Measurements from ENCODE around the gene EDEM1.

EDEM1 gene

DNA sequence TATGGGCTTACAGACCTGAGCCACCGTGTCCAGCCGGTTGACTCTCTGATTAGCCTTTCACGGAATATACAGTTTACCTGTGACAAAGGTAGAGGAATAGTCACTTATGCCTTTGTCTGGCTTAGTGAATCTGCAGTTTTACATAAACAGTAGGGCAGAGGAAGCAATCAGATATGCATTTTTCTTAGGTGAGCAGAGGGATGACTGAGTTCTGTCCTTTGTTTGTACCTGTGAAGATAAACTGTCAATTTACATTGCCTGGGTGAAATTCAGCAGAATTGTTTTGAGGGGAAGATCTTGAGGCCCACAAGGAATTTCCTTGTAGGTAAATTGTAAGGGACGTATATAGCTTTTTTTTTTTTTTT lies 10.8 kb downstream of the EDEM1 start:
- H3K4me3 ChIP-seq (ENCODE audit: low read depth, low read length), result no peak overlapping the region
- no peak for DNase-seq (ENCODE audit: low read depth)
- TF ChIP-seq, protein P1, sequence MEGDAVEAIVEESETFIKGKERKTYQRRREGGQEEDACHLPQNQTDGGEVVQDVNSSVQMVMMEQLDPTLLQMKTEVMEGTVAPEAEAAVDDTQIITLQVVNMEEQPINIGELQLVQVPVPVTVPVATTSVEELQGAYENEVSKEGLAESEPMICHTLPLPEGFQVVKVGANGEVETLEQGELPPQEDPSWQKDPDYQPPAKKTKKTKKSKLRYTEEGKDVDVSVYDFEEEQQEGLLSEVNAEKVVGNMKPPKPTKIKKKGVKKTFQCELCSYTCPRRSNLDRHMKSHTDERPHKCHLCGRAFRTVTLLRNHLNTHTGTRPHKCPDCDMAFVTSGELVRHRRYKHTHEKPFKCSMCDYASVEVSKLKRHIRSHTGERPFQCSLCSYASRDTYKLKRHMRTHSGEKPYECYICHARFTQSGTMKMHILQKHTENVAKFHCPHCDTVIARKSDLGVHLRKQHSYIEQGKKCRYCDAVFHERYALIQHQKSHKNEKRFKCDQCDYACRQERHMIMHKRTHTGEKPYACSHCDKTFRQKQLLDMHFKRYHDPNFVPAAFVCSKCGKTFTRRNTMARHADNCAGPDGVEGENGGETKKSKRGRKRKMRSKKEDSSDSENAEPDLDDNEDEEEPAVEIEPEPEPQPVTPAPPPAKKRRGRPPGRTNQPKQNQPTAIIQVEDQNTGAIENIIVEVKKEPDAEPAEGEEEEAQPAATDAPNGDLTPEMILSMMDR (IDR thresholded peaks at IDR 0.05; ENCODE audit: insufficient read depth, low read depth, low read length, missing control alignments), result no peak

DNA sequence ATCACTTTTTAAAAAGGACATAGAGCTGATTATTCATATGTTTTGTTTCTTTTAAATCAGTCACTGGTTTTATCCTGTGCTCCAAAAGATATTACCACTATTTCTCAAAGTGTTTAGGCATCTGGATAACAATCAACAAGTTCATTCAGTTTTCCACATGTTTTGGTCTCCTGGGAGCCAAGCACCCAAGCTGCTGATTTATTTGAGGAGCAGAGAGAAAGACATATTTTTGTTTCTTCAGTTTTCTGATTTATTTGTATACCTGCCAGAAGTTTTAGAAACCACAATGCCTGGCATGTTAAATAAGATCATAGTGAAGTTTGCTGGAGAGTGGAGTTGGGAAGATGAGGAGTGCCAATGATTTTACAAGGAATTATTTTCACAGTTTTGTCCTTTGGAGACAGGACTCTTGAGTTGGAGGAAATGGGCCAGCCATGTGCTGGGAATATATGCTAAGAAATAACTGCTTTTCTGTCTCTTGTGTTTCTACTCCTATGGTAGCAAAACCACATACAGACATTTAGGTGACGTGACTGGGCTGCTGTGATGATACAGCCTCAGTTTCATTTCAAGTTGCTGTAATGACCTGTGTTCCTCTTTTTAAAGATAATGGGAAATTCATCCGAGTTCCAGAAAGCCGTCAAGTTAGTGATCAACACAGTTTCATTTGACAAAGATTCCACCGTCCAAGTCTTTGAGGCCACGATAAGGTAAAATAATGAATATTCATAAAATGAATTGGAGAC lies 11.7 kb downstream of the EDEM1 start:
- peak; percentile 74 for DNase-seq (ENCODE audit: low read depth)
- peak overlapping the region; percentile 4 for H3K4me3 ChIP-seq (ENCODE audit: low read depth, low read length)
- TF ChIP-seq, protein P1 (IDR thresholded peaks at IDR 0.05; ENCODE audit: insufficient read depth, low read depth, low read length, missing control alignments), result no peak

DNA sequence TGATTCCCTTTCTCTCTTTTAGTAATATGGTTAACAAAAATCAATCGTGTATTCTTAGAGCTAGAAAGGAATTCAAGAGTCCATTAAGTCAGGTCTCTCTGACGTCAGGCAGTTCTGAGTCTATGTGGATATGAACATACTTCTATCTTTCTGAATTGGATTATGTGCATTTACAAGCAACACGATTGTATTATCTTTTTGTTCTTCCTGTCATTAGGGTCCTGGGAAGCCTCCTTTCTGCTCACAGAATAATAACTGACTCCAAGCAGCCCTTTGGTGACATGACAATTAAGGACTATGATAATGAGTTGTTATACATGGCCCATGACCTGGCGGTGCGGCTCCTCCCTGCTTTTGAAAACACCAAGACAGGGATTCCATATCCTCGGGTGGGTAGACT lies 14.0 kb downstream of the EDEM1 start:
- TF ChIP-seq, protein P1 (IDR thresholded peaks at IDR 0.05; ENCODE audit: insufficient read depth, low read depth, low read length, missing control alignments), result no peak
- DNase-seq (ENCODE audit: low read depth), result no peak
- H3K4me3 ChIP-seq (ENCODE audit: low read depth, low read length), result no peak overlapping the region

DNA sequence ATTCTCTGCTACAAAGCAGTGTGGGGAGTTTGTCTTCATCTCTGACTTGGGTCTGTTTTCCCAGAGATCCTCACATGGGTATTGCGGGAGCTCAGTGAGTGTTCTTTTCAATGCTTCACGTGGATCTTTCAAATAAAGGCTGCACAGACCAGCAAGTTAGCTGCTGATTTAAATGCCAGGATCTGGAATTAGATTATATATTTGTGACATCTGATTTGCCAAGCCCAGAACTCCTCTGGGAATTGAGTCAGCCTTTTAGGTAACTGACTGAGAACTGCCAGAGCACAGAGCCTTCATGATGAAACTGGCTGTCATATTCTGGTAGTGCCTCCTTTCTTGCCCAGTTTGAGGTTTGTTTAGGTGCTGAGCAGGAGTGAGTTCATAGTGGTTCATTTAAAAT lies 14.7 kb downstream of the EDEM1 start:
- TF ChIP-seq, protein P1 (IDR thresholded peaks at IDR 0.05; ENCODE audit: insufficient read depth, low read depth, low read length, missing control alignments), result no peak
- no peak overlapping the region for H3K4me3 ChIP-seq (ENCODE audit: low read depth, low read length)
- no peak for DNase-seq (ENCODE audit: low read depth)

DNA sequence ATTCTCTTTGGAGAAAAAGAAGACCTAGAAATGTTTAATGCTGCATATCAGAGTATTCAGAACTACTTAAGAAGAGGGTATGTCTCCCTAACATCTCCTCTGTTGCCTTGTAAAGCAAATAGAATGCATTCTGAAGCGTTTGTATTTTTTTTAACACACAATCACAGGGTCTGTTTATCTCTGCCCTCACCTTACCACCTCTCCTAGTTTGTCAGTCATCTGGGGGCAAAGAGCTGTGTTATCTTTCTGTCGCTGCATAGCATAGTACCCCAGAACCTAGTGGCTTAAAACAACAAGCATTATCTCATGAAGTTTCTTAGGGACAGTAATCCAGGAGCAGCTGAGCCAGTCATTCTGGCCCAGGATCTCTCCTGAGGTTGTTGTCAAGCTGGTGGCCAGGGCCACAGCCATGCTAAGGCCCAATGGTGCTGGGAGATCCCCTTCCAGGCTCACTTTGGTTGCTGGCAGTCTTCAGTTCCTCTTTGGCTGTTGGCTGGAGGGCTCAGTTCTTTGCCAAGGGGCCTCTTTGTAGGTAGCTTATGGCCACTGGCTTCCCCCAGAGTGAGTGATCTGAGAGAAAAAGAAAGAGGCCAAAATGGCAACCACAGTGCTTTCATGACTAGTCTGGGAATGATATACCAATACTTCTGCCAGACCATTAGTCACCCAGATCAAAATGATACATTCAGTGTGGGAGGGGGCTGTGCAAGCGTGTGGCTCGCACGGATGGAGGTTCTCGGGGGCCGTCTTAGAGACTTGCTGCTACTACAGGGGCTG lies 17.8 kb downstream of the EDEM1 start:
- H3K4me3 ChIP-seq (ENCODE audit: low read depth, low read length), result no peak overlapping the region
- DNase-seq (ENCODE audit: low read depth), result peak; percentile 87
- TF ChIP-seq, protein P1 (IDR thresholded peaks at IDR 0.05; ENCODE audit: insufficient read depth, low read depth, low read length, missing control alignments), result no peak

DNA sequence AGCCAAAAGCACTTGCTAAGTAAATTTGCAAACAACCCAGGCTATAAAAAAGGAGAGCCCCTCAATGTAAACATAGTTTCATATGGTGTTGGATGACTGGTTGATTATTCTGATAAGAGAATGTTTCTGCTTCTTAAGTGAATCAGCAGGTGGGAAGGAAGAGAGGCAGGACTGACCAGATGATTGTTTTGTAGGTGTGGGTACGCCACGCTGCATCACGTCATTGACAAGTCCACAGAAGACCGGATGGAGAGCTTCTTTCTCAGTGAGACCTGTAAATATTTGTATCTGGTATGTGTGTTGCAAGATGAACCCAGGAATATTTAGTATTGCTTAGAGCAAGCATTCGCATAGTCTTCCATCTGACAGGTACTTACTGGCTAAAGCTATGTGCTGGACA lies 23.4 kb downstream of the EDEM1 start:
- no peak overlapping the region for H3K4me3 ChIP-seq (ENCODE audit: low read depth, low read length)
- TF ChIP-seq, protein P1 (IDR thresholded peaks at IDR 0.05; ENCODE audit: insufficient read depth, low read depth, low read length, missing control alignments), result no peak
- DNase-seq (ENCODE audit: low read depth), result no peak
